Omental fat pad (tissue), 4 donors: ENCODE results near the gene DUSP16. TPM values are rescaled to one million over a fixed set of nuclear protein-coding genes. Genes with fewer than 3 reads are reported as not detected.

Experiments
- ATAC-seq: fragments of 150-250 bp; one replicate; pipeline ENCODE4 v1.9.1; 2016; ENCODE audit warnings: mild to moderate bottlenecking, moderate library complexity; ENCODE audit not compliant: low FRiP score
- DNase-seq: peaks from one replicate; pipeline ENCODE4 v3.0.0-alpha.2; 2019; ENCODE audit warnings: low spot score
- CTCF ChIP-seq, 3 donors: fragments of 450-650 bp; IDR thresholded peaks; one replicate each; pipeline ENCODE4 v1.5.1; 2016 to 2017; ENCODE audit warnings: antibody characterized with exemption in 3 of 3, mild to moderate bottlenecking in 3 of 3, moderate library complexity in 2 of 3
- total RNA-seq, 4 donors: library from RNA; depleted of rRNA; stranded (reverse); fragments of >200 nt; gene quantifications; one replicate each; pipeline ENCODE4 v1.1.0, GENCODE V29; 2016

Gene DUSP16
- total RNA-seq, 4 donors from 2014 or later: 18.2 to 29.6 (median 18.7) TPM

GRCh38 chr12:12495536-12495935 is 67.1 kb downstream of the DUSP16 start:
- TF ChIP-seq CTCF (IDR thresholded peaks at IDR 0.05): no peak
- no peak for DNase-seq
- no peak for ATAC-seq

GRCh38 chr12:12492547-12492946 is 70.1 kb downstream of the DUSP16 start:
- ATAC-seq (no peak), DNase-seq (no peak)
- no peak for TF ChIP-seq CTCF (IDR thresholded peaks at IDR 0.05)

GRCh38 chr12:12491606-12492005 is 71.1 kb downstream of the DUSP16 start:
- no peak for TF ChIP-seq CTCF (IDR thresholded peaks at IDR 0.05)
- DNase-seq: no peak
- no peak for ATAC-seq

- TF ChIP-seq CTCF (IDR thresholded peaks at IDR 0.05): no peak
- DNase-seq: no peak
- ATAC-seq: no peak
Observed at GRCh38 chr12:12488823-12489550, 73.7 kb downstream of the DUSP16 start.

- TF ChIP-seq CTCF (IDR thresholded peaks at IDR 0.05): no peak
- ATAC-seq (no peak), DNase-seq (no peak)
Observed at GRCh38 chr12:12488296-12488695, 74.4 kb downstream of the DUSP16 start.

- no peak for TF ChIP-seq CTCF (IDR thresholded peaks at IDR 0.05)
- DNase-seq (no peak), ATAC-seq (no peak)
Observed at GRCh38 chr12:12487490-12487889, 75.2 kb downstream of the DUSP16 start.

- DNase-seq: no peak
- no peak for TF ChIP-seq CTCF (IDR thresholded peaks at IDR 0.05)
- ATAC-seq: no peak
Observed at GRCh38 chr12:12486661-12487240, 75.9 kb downstream of the DUSP16 start.
